DOHH2 (cell line): ENCODE measurements around the gene MIEF1.

Experiments
- H3F3A ChIP-seq: fragments of 200-600 bp; sonication (generic), shearing (Covaris generic); 2 replicates; pipeline ENCODE4 v1.6.0; 2016; ENCODE audit warnings: antibody characterized with exemption, mild to moderate bottlenecking; ENCODE audit not compliant: control insufficient read depth, insufficient read depth
- H3K27ac ChIP-seq: fragments of 200-600 bp; sonication (generic); 2 replicates; pipeline ENCODE4 v1.5.1; 2014; ENCODE audit warnings: low read depth, mild to moderate bottlenecking, low read length, moderate library complexity
- H3K27me3 ChIP-seq: fragments of 200-600 bp; sonication (generic); 2 replicates; pipeline ENCODE4 v1.6.1; 2014; ENCODE audit warnings: mild to moderate bottlenecking, low read length, mixed read lengths; ENCODE audit not compliant: control insufficient read depth
- H3K36me3 ChIP-seq: fragments of 200-600 bp; sonication (generic); 2 replicates; pipeline ENCODE4 v1.6.1; 2014; ENCODE audit warnings: mild to moderate bottlenecking, low read length, moderate library complexity, mixed read lengths; ENCODE audit not compliant: control insufficient read depth
- H3K4me1 ChIP-seq: fragments of 200-600 bp; sonication (generic); 2 replicates; pipeline ENCODE4 v1.6.1; 2014; ENCODE audit warnings: mild to moderate bottlenecking, low read length, mixed read lengths; ENCODE audit not compliant: control insufficient read depth
- H3K4me2 ChIP-seq: fragments of 200-600 bp; sonication (generic); 2 replicates; pipeline ENCODE4 v1.6.0; 2014; ENCODE audit warnings: mild to moderate bottlenecking, low read length, moderate library complexity
- H3K4me3 ChIP-seq: fragments of 200-600 bp; sonication (generic); 2 replicates; pipeline ENCODE4 v1.5.1; 2014; ENCODE audit warnings: mild to moderate bottlenecking, low read length, mixed read lengths
- H3K79me2 ChIP-seq: fragments of 200-600 bp; sonication (generic); 2 replicates; pipeline ENCODE4 v1.6.1; 2014; ENCODE audit warnings: mild to moderate bottlenecking, low read length, mixed read lengths; ENCODE audit not compliant: control insufficient read depth
- H3K9me2 ChIP-seq: fragments of 200-600 bp; sonication (generic); replicated peaks from 2 replicates; pipeline ENCODE4 v1.6.1; 2014; ENCODE audit warnings: mild to moderate bottlenecking, low read length, mixed read lengths; ENCODE audit not compliant: control insufficient read depth
- H3K9me3 ChIP-seq: fragments of 200-600 bp; sonication (generic); 2 replicates; pipeline ENCODE4 v1.6.1; 2014; ENCODE audit warnings: antibody characterized with exemption, low read length, mixed read lengths; ENCODE audit not compliant: control insufficient read depth, insufficient read depth
- H4K20me1 ChIP-seq: fragments of 200-600 bp; sonication (generic); 2 replicates; pipeline ENCODE4 v1.6.0; 2014; ENCODE audit warnings: low read depth, mild to moderate bottlenecking, antibody characterized with exemption, low read length, moderate library complexity; ENCODE audit not compliant: control insufficient read depth, insufficient read depth
- EZH2phosphoT487 ChIP-seq: fragments of 200-600 bp; sonication (generic); IDR thresholded peaks from 2 replicates; pipeline ENCODE4 v1.6.1; 2017; ENCODE audit warnings: borderline replicate concordance, mild to moderate bottlenecking, antibody characterized with exemption, low read length, moderate library complexity, mixed read lengths
- TF ChIP-seq, protein P1 (sequence below): fragments of 200-600 bp; sonication (generic); IDR thresholded peaks from one replicate; pipeline ENCODE4 v1.5.1; 2014; ENCODE audit warnings: antibody characterized with exemption, mild to moderate bottlenecking, low read depth, low read length; ENCODE audit not compliant: poor library complexity, severe bottlenecking

The MIEF1 gene

GRCh38 chr22:39454385-39454871 is 47.7 kb upstream of the MIEF1 start:
- no peaks in the 10 kb centered on the region for H3K27me3 ChIP-seq
- no peaks in the 10 kb centered on the region for H3K9me2 ChIP-seq
- no peak overlapping the region for H3K4me3 ChIP-seq
- H3K36me3 ChIP-seq: peaks cover 15% of the 10 kb centered on the region
- TF ChIP-seq, protein P1, sequence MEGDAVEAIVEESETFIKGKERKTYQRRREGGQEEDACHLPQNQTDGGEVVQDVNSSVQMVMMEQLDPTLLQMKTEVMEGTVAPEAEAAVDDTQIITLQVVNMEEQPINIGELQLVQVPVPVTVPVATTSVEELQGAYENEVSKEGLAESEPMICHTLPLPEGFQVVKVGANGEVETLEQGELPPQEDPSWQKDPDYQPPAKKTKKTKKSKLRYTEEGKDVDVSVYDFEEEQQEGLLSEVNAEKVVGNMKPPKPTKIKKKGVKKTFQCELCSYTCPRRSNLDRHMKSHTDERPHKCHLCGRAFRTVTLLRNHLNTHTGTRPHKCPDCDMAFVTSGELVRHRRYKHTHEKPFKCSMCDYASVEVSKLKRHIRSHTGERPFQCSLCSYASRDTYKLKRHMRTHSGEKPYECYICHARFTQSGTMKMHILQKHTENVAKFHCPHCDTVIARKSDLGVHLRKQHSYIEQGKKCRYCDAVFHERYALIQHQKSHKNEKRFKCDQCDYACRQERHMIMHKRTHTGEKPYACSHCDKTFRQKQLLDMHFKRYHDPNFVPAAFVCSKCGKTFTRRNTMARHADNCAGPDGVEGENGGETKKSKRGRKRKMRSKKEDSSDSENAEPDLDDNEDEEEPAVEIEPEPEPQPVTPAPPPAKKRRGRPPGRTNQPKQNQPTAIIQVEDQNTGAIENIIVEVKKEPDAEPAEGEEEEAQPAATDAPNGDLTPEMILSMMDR: no peak
- no peak for TF ChIP-seq EZH2phosphoT487
- no peak overlapping the region for H3K4me2 ChIP-seq
- H3K4me1 ChIP-seq: peaks cover 71% of the 10 kb centered on the region
- no peaks in the 10 kb centered on the region for H3K9me3 ChIP-seq
- peaks cover 24% of the 10 kb centered on the region for H3F3A ChIP-seq
- H4K20me1 ChIP-seq: no peaks in the 10 kb centered on the region
- H3K79me2 ChIP-seq: peaks cover 46% of the 10 kb centered on the region
- H3K27ac ChIP-seq: no peak overlapping the region; the same call in 1 of the 2 replicates

DNA sequence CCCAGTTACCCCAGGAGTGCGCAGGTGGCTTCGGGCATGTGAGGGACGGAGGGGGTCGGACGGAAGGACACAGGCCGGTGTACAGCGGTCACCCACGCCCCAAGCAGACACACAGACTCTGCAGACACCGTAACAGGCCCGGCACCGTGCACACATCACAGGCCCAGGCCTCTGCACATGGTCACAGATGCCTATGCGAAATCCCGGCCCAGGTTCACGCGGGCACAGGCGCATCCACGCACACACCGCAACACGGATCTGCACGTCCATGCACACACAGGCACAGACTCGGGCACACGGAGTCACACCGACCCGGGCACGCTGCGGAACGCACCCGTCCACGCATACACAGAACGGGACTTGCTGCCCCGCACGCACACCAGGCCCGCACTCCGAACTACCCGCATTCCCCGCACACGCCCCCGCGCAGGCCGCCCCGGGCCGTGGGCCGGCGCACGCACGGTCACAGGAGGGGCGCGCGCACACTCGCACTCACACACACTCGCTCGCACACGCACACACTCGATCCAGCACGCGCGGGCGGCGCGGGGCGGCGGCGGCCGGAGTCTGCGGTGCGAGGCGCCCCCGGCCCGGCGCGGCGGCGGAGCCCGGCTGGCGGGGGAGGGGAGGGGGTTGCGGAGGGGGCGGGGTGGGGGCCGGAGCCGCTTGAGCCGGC is 45.4 kb upstream of the MIEF1 start, which contains the start of gene MGAT3:
Gene MGAT3 (plus strand): TSS at position 491 of the 676 bp plus-strand sequence. CDS start 30,336 bp downstream, outside the sequence.
- peak within 1 kb of the TSS; percentile 98 for H3K4me3 ChIP-seq
- peaks cover 49% of the 10 kb centered on the region for H3K79me2 ChIP-seq
- TF ChIP-seq, protein P1: no peak
- no peak for TF ChIP-seq EZH2phosphoT487
- H3K27me3 ChIP-seq: no peaks in the 10 kb centered on the region
- no peaks in the 10 kb centered on the region for H3K9me2 ChIP-seq
- peak within 1 kb of the TSS; percentile 97 for H3K27ac ChIP-seq
- H3K4me2 ChIP-seq: peak within 1 kb of the TSS; percentile 82
- no peaks in the 10 kb centered on the region for H3K9me3 ChIP-seq
- H3K36me3 ChIP-seq: peaks cover 23% of the 10 kb centered on the region
- H3K4me1 ChIP-seq: peaks cover 71% of the 10 kb centered on the region
- no peaks in the 10 kb centered on the region for H4K20me1 ChIP-seq
- peaks cover 30% of the 10 kb centered on the region for H3F3A ChIP-seq

- Histone ChIP-seq H4K20me1 (no peaks in the 10 kb centered on the region), H3K4me2 (peak overlapping the region; percentile 82; the same call in 1 of the 2 replicates), H3K79me2 (peaks cover 55% of the 10 kb centered on the region), H3K9me3 (no peaks in the 10 kb centered on the region), H3K9me2 (no peaks in the 10 kb centered on the region), H3K36me3 (peaks cover 27% of the 10 kb centered on the region), H3K4me3 (peak overlapping the region; percentile 98), H3K4me1 (peaks cover 71% of the 10 kb centered on the region), H3K27me3 (no peaks in the 10 kb centered on the region), H3F3A (peaks cover 31% of the 10 kb centered on the region), H3K27ac (peak overlapping the region; percentile 97; the same call in 1 of the 2 replicates)
- TF ChIP-seq, protein P1: no peak
- no peak for TF ChIP-seq EZH2phosphoT487
Observed at GRCh38 chr22:39457198-39457555, 44.9 kb upstream of the MIEF1 start.
